Right renal cortex interstitium (tissue), 3 donors: Measurements from ENCODE around the gene HSD17B10. TPM values are rescaled to one million over a fixed set of nuclear protein-coding genes. Genes with fewer than 3 reads are reported as not detected.
A peak's percentile ranks its signal among the peaks of the same experiment; 100 is the strongest.
"Not testable (repeated sequence)": the region's sequence is repeated elsewhere in the genome, so short reads cannot be mapped to it uniquely, and the experiment has no call there.

Experiments
- DNase-seq, 3 donors: peaks; one replicate each; pipeline ENCODE4 v3.0.0-alpha.2; 2013; ENCODE audit warnings: low read depth in 3 of 3, low spot score in 2 of 3
- polyA plus RNA-seq, 3 donors: library from polyadenylated mRNA; unstranded; fragments of 120-200 nt; gene quantifications; one replicate each; pipeline ENCODE4 v1.2.1, GENCODE V29; 2013; ENCODE audit not compliant: insufficient read length in 3 of 3

Gene HSD17B10
- 100 to 1,000 TPM; 112 to 121 (median 117) TPM for polyA plus RNA-seq

DNA sequence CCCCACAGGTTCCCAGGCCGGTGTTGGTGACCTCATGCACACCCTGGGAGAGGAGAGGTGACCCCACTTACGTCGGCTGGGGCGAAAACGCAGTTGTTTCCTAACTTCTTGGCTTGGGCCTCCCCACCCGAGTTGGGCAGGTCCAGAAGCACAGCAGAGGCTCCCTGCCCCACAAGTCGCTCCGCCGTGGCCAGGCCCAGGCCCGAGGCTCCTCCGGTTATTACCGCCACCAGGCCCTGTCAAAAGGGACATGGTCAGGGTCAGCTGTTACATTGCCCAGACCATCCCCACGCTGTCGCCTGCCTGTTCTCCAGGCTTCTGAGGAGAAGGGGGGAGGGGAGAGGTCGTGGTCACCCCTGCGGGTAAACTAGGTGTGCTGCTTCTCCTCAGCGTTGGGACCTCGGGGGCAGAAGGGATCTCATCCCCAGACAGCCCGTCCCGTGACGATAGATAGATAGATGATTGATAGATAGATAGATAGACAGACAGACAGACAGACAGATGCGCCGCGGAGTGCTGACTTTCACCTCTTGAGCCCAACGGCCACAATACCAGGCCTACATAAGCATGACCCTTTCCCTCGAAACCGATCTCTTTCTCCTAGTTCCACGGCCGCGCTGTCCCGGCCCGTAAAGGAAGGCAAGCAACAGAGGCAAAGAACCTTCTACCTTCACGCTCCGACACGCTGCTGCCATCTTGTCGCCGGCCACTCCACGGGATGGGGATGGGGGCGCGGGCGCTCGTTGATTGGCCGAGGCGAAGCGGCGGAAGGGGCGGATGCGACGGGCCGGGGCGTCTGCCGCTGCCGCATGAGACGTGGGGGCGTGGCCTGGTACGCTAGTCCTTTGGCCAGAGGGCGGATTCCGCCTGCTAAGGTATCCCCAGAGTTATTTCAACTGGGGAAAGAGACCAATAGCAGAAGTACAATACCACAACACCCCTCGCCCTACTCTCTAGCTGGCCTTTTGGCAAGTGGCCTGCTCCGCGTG lies at the start of gene HSD17B10:
Gene HSD17B10, minus strand, starts transcription at position 720 of the 989 bp plus-strand sequence. Its CDS starts 25 bp downstream, at position 695.
- peak in 2 of 3 donors; percentile 44 to 53 for DNase-seq

DNA sequence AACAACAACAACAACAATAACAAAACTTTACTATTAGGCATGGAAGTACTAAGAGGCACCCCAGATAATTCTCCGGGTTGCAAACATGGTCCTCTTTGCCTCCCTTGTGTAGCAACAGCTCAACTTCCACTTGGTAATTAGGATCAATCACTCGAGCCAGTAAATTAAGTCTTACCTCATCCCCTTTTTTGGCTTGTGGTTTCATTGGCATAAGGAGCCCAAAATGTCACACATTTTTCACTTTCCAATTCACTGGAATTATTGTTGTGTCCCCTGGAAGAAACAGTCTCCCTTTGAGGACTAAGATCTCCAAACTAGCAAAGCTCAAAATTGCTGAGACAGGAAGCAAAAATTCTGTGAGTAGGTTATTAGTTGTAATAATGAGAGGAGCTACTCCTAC lies 49.2 kb upstream of the HSD17B10 start:
- no peak for DNase-seq

DNA sequence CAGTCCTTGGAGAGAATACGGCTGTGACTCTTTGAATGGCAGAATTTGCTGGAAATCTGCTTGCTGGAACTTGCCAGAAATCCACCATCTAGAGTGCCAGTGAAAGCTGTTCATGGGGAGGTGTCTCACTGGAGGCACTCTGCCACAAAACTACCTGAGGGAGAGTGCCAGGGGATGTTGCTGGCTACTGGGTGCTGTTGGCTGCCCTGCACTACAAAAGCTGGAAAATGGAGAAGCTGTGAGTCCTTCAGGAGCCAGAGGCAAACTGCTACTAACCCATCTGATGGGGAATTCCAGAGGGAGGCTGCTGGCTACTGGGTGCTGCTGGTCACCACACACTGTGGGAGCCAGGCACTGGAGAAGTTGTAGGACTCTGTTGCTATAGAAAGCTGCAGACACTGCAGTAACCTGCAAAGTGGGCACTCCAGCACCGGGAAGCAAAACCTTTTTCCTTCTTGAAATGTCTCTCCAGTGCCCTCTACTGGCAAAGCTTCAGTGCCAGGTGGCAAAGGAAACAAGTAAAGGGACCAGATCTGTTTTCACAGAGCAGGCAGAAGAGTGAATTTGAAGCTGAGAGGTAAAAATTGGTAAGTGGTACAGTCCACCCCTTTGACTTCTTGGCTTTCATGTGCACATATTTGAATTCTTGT lies 47.8 kb upstream of the HSD17B10 start:
- peak; percentile 6 to 26 (median 25) for DNase-seq

DNA sequence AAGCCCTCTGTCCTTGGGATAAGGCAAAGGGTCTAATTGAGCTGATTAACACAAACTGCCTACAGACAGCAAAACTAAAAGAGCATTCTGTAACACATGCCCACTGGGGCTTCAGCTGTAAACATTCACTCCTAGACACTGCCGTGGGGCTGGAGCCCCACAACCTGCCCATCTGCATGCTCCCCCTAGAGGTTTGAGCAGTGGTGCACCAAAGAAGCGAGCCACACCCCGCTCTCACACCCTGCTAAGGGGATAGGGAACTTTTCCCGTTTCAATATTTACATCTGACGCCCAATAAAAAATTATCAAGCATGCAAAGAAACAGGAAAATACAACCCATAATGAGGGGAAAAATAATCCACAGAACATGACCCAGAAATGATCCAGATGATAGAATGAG lies 46.9 kb upstream of the HSD17B10 start:
- no peak for DNase-seq

DNA sequence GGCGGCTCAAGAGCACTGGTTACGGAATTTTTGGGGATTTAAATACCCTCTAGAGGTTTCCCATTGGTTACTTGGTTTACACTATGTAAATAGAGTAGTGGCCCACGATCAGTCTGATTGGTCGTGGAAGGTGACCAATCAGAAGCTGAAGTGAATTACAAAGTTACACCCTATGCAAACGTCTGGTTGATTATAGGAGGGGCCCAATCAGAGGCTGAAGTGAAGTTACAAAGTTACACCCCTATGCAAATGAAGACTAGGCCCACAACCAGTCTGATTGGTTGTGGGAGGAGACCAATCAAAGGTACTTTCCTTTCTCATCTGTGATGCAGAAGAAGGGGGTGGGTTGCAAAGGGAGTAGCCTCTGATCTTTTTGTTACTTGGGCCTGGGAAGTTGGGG lies 45.1 kb upstream of the HSD17B10 start:
- no peak for DNase-seq

DNA sequence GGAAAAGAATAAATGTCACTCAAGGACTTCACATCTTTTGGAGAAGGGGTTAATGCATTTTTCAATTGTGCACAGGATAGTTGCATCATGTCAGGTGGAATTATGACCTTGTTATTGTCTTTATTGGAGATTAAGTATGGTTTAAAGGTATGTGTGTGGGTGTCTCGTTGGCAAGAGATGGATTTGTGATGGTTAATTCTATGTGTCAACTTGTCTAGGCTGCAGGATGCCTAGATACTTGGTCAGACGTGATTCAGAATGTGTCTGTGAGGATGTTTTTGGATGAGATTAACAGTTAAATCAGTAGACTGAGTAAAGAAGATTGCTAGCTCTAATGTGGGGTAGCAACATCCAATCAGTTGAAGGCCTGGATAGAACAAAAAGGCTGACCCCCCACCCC lies 42.2 kb upstream of the HSD17B10 start:
- DNase-seq = no peak

DNA sequence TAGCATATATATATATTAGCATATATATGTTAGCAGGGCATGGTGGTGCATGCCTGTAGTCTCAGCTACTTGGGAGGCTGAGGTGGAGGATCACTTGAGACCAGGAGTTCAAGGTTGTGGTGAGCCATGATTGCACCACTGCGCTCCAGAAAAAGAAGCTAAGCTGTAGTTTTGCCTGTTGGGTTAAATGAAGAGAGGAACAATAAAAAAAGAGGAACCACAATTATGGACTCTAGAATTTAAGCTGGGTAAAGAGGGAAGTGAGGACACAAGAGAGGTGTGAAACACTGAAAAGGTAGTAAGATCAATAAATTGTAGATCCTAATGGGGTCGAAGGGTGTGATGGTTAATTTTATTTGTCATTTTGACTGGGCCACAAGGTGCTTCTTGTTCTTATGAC lies 40.5 kb upstream of the HSD17B10 start:
- no peak for DNase-seq

DNA sequence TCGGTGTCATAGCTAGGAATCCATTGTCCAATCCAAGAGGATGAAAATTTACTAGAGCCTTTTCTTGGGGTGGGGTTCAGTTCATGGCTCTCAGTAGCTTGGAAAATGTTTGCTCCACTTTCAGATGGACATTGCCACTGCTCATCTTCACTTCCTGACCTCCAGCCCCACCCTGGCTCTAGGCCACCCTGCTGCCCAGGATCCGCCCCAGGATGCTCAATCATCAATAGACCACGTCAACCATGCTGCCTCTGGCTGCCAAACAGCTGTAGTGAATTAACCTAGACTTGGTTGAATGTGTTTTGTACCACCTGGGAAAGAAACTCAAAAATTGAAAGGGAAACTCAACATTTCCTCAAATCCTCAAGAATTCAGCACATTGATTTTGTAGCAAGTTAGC lies 37.2 kb upstream of the HSD17B10 start:
- DNase-seq = no peak

DNA sequence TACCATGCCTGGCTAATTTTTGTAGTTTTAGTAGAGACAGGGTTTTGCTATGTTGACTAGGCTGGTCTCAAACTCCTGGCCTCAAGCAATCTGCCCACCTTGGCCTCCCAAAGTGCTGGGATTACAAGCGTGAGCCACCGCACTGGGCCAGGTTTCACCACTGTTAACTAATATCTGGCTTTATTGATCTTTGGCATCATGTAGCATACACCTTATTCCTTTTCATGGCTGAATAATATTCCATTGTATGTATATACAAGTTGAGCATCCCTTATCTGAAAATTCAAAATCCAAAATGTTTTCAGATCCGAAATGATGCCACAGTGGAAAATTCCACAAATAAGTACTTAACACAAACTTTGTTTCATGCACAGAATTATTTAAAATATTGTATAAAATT lies 34.5 kb upstream of the HSD17B10 start:
- DNase-seq = not testable (repeated sequence)

DNA sequence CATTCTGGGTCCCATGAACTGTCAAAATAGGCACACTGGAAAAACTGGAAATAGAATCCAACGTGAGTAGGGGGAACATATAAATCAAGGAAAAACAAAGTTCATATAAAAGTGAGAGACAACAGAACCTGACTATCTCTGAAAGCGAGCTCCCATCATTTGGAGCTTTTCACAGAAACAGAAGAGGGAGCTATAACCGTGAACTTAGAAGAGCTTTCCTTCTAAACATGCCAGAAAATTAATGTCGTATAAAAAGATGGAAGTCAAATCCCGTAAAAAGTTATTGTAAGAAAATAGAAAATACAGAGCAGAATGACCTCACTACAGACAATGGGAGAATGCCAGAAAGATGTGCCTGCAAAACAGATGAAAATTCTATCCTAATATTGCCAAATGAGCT lies 23.9 kb upstream of the HSD17B10 start:
- no peak for DNase-seq

DNA sequence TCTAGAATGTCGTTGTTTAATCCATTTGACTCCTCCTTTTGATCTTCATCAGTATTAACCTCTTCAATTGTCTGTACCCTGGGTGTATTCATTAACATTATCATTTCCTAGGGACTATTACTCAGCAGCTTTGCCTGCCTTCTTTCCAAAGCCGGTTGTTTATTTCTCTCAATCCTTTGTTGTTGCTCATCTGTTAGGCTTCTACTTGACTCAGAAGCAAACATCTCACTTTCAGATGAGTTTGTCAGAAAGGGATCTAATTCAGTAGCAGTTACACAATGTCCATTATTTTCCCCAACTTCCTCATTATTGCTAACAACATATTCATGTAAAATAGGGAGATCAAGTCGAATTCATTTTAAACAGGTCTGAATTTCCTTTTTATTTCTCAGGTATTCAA lies 22.1 kb upstream of the HSD17B10 start:
- DNase-seq = no peak

DNA sequence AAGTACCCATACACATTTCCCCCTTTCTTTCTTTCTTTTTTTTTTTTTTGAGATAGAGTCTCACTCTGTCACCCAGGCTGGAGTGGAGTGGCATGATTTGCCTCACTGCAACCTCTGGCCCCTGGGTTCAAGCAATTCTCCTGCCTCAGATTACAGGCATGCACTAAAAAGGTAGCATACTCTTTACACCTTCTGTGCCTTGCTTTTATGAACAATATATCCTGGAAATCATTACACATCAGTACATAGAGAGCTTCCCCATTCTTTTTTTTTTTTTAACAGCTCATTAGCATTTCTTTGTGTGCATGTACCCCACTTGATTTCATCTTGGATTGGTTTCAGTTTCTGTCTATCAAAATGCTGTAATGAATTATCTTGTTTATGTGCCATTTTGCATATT lies 18.6 kb upstream of the HSD17B10 start:
- DNase-seq = no peak

DNA sequence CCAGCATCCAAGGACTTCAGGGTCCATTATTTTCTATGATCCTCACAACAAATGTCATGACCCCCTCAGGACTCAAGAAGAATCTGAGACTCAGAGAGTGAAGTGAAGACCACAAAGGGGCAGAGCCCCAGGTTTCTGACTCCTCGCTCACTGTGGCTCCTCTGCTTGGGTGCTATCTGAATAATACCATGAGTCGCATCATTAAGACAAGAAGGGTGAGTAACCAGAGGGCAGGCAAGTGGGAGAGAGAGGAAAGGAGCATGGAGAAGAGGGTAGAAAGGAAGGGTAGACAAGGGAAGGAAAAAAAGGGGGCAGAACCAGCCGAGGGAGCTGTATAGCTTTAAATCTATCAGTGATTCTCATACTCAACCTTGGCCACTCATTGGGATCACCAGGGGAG lies 15.5 kb upstream of the HSD17B10 start:
- DNase-seq = no peak

DNA sequence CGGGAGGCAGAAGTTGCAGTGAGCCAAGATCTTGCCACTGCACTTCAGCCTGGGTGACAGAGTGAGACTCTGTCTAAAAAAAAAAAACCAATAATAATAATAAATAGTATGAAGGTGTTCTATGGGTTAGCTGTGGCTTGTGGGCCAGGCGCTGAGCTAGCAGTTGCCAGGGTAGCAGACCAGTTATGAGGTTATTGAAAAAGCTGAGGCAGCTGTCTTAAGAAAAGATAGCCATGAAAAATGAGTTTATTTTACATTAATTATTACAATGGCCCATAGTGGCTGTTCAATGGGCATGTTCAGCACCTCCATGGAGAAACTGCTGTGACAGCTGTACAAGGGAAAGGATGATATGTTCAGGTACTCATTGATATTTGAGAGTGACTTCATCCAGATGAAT lies 13.3 kb upstream of the HSD17B10 start:
- no peak for DNase-seq

DNA sequence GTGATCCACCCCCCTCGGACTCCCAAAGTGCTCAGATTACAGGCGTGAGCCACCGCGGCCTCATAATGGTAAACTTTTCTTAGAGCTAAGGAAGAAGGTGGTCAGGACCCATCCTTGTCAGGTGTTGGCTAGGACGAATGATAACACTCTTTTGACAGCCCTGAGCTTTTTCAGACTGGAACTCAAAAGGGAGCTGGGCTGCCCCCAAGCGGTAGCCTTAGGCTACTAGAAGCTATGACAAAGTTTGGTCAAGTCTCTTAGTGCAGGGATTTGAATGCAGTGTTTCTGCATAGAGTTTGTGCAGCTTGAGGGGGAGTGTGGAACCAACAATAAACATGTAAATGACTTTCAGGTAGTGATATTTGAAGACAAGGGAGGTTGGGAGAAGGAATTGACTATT lies 11.8 kb upstream of the HSD17B10 start:
- no peak for DNase-seq

DNA sequence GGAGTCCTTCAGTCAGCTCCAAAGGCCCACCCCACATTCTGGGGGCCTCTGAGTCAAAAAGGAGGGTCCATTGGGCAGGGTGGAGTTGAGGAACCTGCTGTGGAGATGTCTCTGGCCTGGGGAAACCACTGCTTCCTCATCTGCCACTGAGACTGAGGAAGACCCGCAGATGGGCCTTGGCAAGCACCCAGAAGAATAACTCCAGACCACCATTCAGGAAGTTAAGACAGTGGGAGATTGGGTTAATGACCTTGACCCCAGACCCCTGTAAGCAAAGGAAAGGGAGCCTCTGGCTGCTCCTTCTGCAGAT lies 8.1 kb upstream of the HSD17B10 start:
- DNase-seq = no peak

DNA sequence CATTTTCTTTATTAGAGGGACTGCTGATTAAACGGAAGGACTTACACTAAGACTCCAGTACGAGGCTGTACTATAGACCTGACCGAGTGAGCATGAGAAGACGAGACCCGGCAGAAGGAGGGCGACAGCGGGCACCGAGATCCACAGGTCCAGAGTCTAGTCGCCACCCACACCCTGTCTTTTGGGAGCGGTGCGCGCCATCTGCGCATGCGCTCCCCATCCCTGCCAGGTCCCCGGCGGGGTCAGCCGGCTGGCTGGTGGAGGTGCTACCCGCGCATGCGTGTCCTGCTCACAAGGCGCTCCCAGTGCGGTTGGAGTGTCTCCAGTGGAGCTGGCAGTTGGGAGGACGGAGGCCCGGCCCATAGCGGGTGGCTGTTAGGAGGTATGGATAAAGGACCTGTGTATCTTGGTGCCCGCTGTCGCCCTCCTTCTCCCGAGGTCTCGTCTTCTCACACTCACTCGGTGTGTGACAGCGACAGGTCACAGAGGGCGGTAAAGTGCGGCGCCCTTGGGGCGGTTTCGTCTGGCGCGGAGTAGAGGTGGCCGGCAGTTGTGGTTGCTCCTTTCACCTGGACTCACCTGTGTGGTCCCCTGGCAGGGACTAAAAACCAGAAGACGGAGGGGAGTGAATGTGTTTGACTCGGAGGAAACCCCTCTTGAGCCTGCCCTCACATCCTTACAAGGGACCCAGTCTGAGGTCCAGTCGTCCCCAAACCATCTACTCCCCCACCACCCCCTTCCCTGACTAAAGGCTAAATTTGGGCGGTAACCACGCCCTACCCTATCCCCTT lies 7.6 kb upstream of the HSD17B10 start:
- no peak for DNase-seq

DNA sequence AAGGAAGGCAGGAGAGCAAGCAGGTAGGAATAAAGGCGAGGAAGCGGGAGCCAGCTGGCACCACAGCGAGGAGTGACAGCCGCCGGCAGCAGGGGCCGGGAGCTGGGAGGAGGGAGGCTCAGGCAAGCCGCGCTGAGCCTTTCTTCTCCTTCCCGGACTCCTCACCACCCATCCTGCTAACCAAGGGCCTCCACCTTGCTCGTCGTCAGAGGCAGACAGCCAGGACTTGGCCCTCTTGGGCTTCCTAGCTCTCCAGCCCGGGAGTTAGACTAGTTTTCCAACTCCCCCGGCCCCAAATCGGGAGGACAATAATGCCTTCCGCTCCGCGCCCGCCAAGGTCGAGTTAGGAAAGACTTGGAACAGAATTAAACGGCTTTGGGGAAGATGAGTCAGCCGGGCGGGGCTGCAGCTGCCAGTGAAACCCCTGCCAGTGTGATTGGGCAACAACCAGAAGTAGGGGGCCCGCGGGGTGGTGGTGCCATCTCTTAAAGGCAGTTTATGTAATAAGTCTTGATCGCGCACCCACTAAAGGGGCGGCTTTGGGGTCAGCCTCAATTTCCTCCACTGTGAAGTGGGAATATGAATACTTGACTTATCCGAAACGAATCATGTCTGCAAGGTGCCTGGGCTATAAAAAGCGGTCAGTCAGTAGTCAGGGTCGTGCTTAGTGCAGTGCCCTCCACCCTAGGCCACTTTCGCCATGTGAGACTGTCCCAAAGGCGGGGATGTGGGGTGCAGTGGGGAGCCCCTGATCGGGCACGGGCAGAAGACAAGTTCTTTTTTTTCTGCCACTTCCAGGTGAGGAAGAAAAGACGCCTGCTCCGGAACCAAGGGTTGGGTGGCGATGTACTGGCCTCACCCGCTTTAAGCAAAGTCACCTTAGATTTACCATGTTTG lies 6.7 kb upstream of the HSD17B10 start:
- no peak for DNase-seq

DNA sequence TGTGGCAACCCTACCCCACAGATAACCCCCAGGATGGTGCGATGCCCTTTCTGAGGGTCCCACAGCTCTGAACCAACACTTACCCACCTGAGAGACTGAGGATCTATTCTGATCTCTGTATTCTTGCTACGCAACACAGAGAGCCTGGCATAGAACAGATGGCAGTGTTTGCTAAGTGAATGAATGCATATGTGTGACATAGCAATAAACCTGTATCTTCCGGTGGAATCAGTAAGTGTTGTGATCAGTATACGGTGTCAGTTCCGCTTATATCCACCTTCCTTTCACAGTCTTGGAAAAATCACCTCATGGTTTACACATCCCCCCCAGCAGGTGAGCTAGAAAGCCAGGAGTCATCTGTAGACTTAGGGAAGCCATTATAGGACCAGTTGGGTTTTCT lies 5.9 kb upstream of the HSD17B10 start:
- DNase-seq = no peak

DNA sequence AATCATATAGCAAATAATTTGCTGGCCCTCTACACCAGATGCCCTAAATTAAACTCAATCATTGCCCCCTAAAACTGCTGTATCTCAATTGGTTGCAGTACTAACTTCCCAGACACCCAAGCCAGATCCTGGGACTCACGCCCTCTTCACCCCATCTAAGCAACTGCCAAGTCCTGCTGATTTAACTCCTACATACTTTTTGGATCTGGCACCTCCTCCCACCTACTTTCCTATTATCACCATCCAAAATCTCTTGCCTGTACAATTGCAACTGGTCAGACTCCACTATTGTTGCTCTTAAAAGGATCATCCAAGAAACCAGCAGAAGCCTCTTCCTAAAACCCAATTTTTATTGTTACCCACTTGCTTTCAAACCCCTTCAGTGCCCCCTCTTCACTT lies 4.7 kb upstream of the HSD17B10 start:
- DNase-seq = no peak
